HCT116 (cell line): ENCODE measurements around the gene CIT.

ENCODE experiments used
- CTCF ChIP-seq, 3 experiments: fragments of 200-600 bp in 1 of 3; sonication (generic) in 1 of 3; IDR thresholded peaks in 2 of 3; conservative IDR thresholded peaks in 1 of 3; 2 replicates each; pipeline ENCODE4 v1.5.1; 2012 to 2017; ENCODE audit warnings: low read depth in 2 of 3, low read length in 2 of 3, antibody characterized with exemption in 1 of 3, borderline replicate concordance in 1 of 3, control low read depth in 1 of 3, mild to moderate bottlenecking in 1 of 3, mixed read lengths in 1 of 3, mixed run types in 1 of 3, moderate library complexity in 1 of 3; ENCODE audit not compliant: insufficient read depth in 1 of 3
- POLR2AphosphoS5 ChIP-seq: IDR thresholded peaks from 2 replicates; pipeline ENCODE4 v1.6.1; 2011; ENCODE audit warnings: mild to moderate bottlenecking, low read depth, low read length, moderate library complexity
- RAD21 ChIP-seq: IDR thresholded peaks from 2 replicates; pipeline ENCODE4 v1.6.1; 2012; ENCODE audit warnings: low read depth, mild to moderate bottlenecking

- no peak for TF ChIP-seq POLR2AphosphoS5
- TF ChIP-seq CTCF (IDR thresholded peaks at IDR 0.05 in 2 of 3, conservative IDR thresholded peaks at IDR 0.05 in 1 of 3; ENCODE audit: borderline replicate concordance in 1 of 3, insufficient read depth in 1 of 3, low read depth in 2 of 3, low read length in 2 of 3): no peak
- no peak for TF ChIP-seq RAD21
Measured at GRCh38 chr12:119742700-119743099, 134.4 kb downstream of the CIT start.
